Right hindlimb (tissue), 1 donor: Measurements from ENCODE around the gene AP5S1.
"Not testable (repeated sequence)": the region's sequence is repeated elsewhere in the genome, so short reads cannot be mapped to it uniquely, and the experiment has no call there.

ENCODE experiments used
- DNase-seq: peaks from one replicate; pipeline ENCODE4 v3.0.0-alpha.2; 2018

Gene AP5S1

GRCh38 chr20:3794168-3794567, 26.2 kb upstream of the AP5S1 start:
- not testable (repeated sequence) for DNase-seq

GRCh38 chr20:3794701-3795420, 25.5 kb upstream of the AP5S1 start:
- DNase-seq: no peak

- peak; percentile 98 for DNase-seq
Observed at GRCh38 chr20:3795511-3796468, 24.6 kb upstream of the AP5S1 start, which contains the start of gene CDC25B. Gene CDC25B (plus strand): TSS chr20:3796310. CDS start chr20:3796532, 222 bp downstream.

- DNase-seq: no peak
Observed at GRCh38 chr20:3796477-3797225, 23.7 kb upstream of the AP5S1 start.

- no peak for DNase-seq
Observed at GRCh38 chr20:3797226-3797545, 23.2 kb upstream of the AP5S1 start.

- DNase-seq: no peak
Observed at GRCh38 chr20:3797592-3798372, 22.6 kb upstream of the AP5S1 start.

GRCh38 chr20:3798373-3798768, 22.0 kb upstream of the AP5S1 start:
- DNase-seq: no peak

GRCh38 chr20:3798908-3799248, 21.5 kb upstream of the AP5S1 start:
- peak; percentile 77 for DNase-seq

GRCh38 chr20:3800256-3800877, 20.0 kb upstream of the AP5S1 start:
- DNase-seq: no peak

GRCh38 chr20:3800878-3801260, 19.5 kb upstream of the AP5S1 start:
- no peak for DNase-seq

GRCh38 chr20:3801299-3801698, 19.0 kb upstream of the AP5S1 start:
- no peak for DNase-seq

GRCh38 chr20:3801846-3802245, 18.5 kb upstream of the AP5S1 start:
- no peak for DNase-seq

GRCh38 chr20:3802524-3803239, 17.7 kb upstream of the AP5S1 start:
- no peak for DNase-seq

- no peak for DNase-seq
Observed at GRCh38 chr20:3803289-3803688, 17.1 kb upstream of the AP5S1 start.

- no peak for DNase-seq
Observed at GRCh38 chr20:3803854-3804253, 16.5 kb upstream of the AP5S1 start.

GRCh38 chr20:3804254-3804751, 16.0 kb upstream of the AP5S1 start:
- DNase-seq: no peak

- DNase-seq: no peak
Observed at GRCh38 chr20:3804781-3805180, 15.6 kb upstream of the AP5S1 start.

- DNase-seq: no peak
Observed at GRCh38 chr20:3808544-3808943, 11.8 kb upstream of the AP5S1 start.

- peak; percentile 98 for DNase-seq
Observed at GRCh38 chr20:3811467-3812258, 8.7 kb upstream of the AP5S1 start.

GRCh38 chr20:3812259-3812681, 8.1 kb upstream of the AP5S1 start:
- DNase-seq: no peak
